ENCODE measurements around the gene RNF148.

Gene RNF148, protein sequence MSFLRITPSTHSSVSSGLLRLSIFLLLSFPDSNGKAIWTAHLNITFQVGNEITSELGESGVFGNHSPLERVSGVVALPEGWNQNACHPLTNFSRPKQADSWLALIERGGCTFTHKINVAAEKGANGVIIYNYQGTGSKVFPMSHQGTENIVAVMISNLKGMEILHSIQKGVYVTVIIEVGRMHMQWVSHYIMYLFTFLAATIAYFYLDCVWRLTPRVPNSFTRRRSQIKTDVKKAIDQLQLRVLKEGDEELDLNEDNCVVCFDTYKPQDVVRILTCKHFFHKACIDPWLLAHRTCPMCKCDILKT

DNA sequence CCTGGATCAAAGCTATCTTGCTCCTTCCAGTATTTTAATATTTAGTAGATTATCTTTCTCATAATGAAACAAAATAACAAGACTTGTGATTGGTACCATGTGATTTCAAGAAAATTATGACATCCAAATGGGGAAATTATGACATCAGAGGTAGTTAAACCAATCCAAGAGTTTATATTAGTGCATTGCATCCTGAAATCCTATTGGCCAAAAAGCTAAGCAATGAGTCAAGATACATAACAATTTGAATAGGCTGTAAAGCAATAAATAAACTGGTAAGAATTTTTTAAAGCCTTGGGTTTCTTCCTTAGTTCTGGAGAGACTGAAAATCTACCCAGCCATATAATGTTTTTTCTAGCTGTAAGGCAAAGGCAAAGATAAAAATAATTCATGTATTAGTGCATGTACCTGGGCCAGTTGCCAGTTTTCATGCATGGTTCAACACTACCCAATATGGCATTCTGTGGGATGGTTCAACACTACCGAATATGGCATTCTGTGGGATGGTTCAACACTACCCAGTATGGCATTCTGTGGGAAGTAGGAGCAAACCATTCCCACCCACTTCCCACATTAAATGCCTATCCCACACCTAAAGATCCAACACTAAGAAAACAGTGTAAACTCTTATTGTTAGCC is at the start of gene RNF148:
RNF148 (minus strand) TSS at position 51 of the 639 bp plus-strand sequence. CDS start 172 bp downstream, outside the sequence.
- DNase-seq, result no peak

DNA sequence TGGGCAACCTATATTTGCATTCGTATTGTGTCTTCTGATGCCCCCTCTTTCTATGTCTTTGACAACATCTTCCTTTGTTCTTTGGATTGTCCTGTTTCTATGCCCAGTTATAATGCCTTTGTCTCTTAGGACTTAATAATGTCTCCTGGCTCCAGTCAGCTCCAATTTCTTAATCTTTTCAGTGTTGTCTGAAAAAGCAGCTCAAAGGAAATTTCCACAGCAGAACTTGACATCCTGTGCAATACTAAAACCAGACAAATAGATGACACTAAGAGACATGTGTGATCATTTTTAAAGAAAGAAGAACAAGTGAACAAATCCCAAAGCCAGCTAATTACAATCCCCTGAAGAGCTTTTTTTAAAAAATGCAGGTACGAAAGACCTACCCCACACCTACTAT is 47.7 kb upstream of the RNF148 start:
- DNase-seq, result no peak

DNA sequence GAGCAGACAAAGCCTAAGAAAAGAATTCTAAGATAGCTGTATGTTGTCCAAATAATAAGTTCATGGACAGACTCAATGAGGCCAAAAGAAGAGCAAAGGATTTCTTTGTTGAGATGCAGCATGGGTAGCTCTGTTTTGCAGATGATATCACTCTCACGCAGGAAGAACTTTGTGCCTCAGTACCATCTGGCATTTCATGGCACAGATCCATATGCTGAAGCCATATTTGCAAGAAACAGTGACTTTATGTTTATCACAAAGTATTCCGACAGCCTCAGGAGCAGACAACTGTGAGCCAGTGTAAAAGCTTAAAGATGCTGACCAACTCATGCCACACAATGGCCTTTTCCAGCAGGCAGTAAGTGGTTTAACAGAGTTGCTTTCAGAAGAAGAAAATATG is 45.5 kb upstream of the RNF148 start:
- DNase-seq, result no peak

DNA sequence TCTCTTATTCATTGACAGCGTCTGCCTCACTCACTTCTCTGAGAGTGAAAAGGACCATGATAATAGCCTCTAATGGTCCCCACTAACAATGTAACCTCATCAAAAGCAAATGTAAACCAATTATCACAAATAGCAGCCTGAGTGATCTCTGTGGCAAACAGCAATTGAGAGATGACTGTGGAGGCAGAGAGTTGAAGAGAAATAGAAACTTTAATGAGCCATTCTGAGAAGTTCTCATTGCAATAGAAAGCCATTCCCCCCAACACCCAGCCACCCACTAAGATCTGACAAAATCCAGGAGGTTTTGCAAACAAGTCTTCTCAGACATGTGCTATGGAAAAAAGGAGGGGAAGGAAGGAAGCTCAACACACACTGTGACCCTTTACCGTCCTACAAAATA is 44.2 kb upstream of the RNF148 start:
- DNase-seq, result no peak

DNA sequence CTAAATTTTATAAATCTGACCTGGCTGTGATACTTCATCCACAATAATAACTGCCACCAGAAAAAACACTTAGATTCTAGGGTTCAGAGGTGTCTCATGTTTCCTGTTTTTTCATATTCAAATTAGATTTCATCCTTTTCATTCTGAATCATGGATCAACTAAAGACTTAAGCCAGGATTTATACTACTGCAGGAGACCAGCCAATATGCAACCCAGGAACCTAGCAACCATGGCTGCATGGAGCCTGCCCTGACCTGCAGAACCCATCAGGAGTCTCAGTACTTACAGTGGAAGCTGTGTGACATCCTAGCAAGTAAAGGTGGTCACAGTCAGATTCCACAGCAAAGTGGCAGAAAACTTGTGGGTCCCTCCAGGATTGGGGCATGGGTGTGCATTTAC is 40.5 kb upstream of the RNF148 start:
- DNase-seq, result no peak

DNA sequence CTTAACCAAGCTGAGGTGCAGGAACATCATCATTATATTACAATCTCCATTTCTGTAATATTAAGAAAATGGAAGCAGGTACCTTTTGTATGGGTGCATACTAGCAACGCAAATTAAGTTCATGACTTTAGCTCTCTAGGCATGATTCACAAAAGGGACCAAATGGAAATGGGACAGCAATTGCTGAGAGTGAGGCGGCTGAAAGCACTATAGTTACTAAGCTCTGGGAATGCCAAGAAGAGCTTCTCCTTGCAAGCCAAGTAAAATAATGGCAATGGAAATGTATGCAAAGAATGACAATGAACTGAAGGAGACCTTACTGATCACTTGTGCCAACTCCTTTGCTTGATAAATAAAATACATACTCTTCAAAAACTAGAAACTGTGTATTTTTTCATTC is 36.2 kb upstream of the RNF148 start:
- DNase-seq, result no peak

DNA sequence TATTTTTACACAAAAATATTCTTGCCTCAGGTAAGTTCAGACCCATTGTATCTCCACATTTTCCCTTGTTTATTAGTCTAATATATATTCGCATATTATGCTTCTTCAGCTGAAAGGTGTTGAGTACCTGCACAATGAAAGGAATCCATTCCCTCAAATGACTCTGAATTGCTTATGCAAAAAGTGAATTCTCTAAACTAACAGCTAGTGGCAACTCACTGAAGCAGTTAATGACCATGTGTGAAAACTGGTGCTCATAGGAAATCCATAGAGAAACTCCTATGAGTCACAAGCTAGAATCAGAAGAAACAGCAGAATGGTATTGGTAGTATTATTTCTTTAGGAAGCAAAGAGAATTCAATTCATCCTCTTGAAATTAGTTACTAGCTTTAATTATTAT is 33.5 kb upstream of the RNF148 start:
- DNase-seq, result no peak

DNA sequence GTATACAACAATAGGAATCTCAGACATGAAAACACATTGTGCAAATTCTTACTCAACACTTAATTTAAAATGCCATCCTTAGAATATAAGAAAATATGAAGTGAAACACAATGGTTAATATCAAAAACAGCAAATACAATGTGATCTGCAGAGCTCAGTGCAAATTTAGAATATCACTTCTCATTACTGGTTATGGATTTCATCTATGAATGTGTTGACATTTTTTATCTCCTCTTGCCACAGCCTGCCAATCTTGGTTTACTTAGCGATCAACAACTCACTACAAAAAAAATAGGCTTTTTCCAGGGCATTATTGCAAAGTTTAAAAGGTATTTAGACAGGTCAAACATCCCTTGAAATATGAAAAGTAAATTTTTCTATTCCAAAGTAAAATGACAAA is 25.0 kb upstream of the RNF148 start:
- DNase-seq, result no peak

DNA sequence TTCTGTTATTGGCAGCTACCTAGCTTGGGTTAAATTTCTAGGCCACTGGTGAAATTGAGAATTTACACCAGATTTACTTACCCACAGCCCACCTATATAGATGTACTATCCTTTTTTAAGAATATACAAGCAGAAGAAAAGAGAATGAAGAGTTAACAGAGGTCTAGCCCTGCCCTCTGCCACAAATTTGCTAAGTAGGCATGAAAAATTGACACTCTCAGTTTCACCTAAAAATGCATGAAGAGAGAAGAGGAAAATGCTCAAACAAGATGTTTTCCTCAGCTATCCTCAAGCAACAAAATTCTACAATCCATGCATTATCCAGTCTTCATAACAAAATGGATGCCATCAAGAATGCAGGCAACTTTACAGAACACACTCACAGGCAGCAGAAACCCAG is 24.6 kb upstream of the RNF148 start:
- DNase-seq, result no peak

DNA sequence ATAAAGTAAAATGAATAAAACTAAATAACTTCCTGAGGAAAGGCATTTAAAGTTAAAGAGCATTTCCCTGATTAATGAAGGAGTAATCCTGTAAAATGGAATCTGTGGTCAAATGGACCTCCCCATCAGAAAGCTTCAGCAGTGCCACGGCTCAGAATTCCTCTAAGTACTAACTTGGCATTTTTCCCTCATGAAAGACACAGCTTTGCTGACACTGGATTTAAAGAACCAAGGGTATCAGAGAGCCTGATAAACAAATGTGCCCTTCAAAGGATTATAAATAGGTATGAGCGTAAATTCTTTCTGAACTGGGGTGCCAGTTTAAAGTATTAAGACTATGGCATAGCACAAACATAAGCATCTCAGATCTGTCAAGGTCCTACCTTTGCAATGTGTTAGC is 24.2 kb upstream of the RNF148 start:
- no peak for DNase-seq

DNA sequence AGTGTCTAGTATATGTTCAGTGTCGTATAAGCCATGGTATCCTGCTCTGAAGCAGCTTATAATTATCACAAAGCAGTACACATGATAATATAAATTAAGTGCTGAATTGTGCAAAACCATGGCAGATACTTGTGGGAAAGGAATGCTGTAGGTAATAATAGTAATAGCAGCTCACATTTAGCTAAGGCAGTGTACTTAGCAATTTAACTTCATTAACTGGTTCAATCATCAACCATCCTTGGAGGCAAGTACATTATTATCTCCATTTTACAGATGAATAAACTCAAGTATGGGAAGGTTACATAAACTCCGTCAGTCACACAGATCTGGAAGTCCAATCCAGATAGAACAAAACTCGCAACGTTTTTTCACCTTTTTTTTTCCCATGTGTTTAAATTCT is 21.6 kb upstream of the RNF148 start:
- DNase-seq, result no peak

DNA sequence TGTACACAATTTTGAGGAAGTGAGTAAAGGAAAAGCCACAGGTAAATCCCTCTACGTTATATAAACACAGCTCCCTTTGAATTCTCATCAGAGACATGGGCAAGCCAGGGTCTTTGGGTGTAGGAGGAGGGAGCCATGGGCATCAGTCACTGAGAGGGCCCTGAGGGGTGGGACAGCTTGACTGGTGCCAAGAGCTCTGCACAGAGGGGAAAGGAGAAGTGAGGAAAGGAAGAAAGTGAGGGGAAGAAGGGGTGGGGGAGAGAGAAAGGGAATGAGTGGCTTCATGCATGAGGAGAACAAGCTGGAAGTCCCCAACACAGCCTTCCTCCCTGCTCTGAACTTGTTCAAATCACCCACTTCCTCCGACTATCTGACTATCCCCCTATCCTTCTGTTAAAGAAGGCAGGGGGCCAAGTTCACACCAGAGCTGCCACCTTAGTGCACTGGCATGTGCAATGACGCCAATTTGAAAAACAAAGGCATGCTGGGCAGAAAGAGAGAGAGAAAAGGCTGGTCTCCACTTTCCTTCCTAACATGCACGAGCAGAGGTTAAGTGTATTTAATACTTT is 16.4 kb upstream of the RNF148 start:
- DNase-seq, result no peak

DNA sequence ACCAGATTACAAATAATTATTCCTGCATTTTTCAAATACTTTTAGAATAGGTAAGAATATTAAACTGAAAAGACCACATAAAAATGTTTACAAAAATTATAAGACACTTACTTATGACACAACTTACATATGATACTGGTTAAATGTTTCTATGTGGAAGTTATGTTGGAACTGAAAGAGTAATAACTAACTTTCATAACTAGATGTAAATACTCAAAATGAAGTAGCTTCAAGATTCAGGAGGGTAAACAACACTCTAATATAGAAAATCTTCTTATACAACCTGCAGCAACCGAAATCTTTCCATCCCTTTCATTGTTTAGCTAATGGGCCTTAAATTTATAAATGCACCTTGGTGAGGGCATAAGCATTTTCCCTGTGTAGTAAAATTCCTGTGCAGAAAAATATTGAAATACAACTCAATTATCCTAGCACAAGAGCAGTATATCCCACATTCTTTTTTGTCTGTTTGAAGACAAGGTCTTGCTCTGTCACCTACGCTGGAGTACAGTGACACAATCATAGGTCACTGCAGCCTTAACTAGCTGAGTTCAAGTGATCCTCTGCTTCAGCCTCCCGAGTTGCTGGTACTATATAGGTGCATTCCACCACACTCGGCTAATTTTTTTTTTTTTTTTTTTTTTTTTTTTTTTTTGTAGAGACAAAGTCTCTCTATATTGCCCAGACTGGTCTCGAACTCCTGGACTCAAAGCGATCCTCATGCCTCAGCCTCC is 14.8 kb upstream of the RNF148 start:
- DNase-seq, result no peak

DNA sequence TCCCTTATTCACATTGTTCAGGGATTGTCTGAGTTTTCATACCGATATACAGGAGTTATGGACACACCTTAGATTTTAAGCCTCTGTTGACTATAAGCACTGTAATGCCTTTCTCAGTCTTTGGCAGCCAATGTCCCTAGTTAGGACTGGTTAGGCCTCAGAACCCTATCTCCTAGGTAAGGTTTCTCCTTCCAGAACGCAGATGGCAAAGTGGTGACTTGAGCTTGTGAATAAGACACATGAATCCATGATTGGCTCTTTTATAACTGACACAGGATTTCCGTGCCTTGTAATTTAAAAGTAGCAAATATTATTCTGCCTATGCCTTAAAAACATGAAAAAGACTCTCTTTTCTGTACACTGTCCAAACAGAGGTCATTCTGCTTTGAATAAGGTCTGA is 12.5 kb upstream of the RNF148 start:
- no peak for DNase-seq

DNA sequence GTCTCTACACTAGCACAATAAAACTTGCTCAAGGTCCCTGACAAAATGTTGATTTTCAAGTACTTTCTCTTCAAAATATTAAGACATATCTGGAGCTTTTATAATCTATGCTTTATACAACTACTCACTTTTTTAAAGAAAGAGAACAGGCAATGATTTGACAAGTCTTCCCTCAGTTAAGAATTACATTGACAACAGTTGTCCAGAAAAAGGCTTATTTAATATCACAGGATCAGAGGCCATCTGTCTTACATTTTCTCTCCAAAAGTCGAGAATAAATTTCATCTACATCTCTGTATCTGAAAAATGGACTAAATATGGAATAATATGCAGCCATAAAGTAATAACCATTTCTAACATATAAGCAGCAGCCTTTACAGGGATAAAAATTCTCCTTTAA is 8.2 kb upstream of the RNF148 start:
- no peak for DNase-seq

DNA sequence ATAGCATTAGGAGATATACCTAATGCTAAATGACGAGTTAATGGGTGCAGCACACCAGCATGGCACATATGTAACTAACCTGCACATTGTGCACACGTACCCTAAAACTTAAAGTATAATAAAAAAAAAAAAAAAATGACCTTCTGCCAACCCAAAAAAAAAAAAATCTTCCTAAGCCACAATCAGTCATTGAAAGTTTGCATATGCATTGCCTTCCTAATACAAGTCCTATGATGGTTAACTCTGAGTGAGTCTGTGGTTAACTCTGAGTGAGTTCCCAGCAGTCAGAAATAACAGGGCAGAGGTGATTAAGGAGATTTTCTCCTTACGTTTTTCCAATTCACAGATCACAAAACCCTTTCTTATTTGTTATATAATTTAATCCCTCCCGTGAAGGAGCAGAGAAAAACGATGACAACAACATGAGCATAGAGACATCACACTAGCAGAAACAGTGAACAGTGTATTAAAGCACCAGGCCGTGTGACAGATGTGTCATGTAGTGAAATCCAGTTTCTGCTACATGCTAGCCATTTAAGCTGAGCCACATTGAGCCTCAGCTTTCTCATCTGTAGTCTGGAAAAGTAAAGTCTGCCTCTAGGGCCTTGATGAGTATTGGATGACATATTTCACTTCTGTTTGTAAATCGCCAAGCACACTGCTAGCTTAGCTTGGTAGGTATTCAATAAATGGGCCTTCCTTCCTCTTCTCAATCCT is 7.4 kb upstream of the RNF148 start:
- DNase-seq, result no peak

DNA sequence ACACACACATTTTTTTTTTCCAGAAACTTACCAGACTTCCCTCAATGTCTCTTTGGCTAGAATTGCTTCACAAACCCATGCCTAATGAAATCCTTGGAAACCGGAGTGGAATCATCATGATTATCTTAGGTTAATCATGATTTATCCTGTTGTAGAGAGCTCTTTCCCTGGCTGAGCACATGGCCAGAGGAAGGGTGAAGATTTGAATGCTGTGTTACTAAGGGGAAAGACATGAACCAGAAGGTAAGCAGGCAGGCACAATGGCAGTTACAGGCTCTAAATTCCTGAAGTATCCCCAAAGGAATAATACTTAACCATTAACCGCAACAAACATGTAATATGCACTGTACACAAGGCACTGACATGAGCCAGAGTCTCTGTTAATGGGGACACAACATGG is 4.1 kb upstream of the RNF148 start:
- no peak for DNase-seq

DNA sequence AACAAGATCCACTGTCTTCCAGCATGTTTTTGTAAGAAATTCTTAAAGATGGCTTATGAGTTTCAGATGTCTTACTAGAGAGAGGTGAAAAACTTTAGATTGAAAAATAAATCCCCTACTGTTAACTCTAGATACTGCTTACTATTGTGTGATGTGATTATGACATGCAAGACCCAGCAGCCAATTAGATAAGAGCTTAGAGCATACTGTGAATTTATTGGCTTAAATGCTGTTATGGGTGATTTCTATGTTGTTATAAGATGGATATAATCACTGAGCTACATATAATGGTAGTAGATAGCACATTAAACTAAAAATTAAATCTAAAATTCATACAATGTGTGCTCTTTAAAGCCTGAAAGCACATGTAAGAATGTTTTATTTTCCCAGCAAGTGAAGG is 3.7 kb downstream of the RNF148 start, which contains the start of gene RNF133:
RNF133 (minus strand) TSS at position 101 of the 400 bp plus-strand sequence. CDS start 199 bp downstream, outside the sequence.
- no peak for DNase-seq

DNA sequence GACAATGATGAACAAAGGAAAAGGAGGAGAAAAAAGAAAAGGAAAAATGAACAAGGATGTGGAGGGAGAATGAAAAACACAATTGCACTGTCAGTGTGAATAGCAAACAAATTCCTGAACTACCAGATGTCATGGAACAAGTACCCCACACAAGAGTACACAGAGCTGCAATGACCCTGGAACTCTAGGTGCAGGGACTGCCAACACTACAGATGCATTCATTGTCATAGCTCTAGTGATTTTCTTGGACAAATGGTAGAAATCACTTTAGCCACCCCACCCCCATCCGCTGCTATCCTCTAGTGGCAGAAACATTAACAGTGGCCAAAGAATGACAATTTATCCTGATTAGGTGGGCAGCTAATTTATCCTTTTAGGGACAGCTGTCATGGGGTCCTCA is 6.9 kb downstream of the RNF148 start:
- DNase-seq, result no peak

DNA sequence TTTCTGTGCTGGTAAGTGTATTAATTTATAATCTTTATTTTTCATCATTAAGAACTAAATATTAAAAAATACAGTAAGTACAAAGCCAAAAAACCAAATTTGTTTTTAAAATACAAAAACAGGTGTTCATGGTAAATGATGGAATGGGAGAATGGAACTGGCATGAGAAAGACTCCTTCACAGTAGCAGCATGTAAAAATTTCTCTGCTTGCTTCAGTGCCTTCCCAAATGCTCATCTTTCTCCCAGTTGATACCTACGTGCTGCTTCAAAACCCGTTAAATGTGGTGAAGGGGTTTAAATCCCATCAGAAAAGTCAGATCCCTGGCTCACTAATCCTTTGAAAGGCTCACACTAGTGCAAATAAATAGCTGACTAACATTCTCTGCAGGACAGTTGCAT is 8.0 kb downstream of the RNF148 start:
- no peak for DNase-seq

DNA sequence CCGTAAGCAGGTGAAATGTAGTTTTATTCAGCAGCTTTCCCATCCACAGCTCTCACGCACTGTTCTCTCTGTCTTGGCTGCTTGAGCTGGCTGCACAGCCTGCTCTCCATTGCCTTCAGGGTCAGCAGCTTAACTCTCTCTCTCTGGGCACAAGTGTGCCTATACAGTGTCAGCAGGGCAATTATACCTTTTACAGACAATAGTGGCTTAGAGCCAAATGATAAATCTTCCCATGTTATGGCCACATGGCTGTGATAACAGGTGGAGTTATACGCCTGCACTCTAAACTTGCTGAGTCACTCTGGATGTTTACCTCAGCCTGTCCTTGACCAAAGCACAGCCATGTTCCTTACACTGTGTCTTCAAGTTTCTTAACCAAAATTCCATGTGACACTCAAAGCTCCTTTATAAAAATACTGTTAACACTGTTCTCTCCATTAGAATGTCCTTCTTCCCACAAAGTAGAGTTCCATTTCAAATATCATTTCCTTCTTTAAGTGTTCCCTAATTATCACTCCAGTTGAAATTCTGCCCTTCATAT is 9.9 kb downstream of the RNF148 start:
- DNase-seq, result no peak

DNA sequence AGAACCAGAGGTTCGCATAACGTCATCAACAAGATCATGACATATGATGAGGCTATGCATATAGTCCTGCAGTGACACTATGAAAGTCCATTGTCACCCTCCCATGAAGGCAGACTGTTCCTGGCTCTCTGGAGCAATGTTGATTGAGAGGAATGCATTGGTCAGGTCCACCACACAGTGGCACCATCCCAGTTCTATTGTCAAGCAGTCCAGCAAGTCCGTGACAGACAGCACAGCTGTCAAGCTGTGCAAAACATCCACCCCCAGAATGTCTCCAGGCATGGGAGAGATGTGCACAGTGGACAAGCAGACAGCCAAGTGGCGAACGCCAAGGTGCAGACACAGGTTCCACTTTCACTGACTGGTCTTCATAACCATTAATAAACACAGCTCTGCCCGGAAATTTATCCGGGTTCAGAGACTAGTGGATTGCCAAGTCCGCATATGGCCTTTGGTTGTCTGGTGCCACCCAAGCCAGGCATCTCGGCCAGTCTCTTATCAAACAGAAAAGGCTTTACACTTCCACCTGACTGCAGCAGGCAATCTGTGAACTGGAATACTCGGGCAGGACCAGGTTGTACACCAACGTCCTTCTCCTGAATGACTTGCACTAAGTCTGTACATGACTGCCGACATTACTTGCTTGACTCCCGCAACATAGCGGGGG is 11.0 kb downstream of the RNF148 start:
- DNase-seq, result no peak
